Sigmoid colon (tissue), 7 donors: ENCODE results near the gene GRB10. TPM values are rescaled to one million over a fixed set of nuclear protein-coding genes. Genes with fewer than 3 reads are reported as not detected.
"Not testable (repeated sequence)": the region's sequence is repeated elsewhere in the genome, so short reads cannot be mapped to it uniquely, and the experiment has no call there.

Source experiments
- DNase-seq: peaks from one replicate; pipeline ENCODE4 v3.0.0-alpha.2; 2019
- H3K27ac ChIP-seq, 4 donors: fragments of 200-600 bp; sonication (generic); one replicate each; pipeline ENCODE4 v1.5.1; 2016 to 2019; ENCODE audit warnings: mild to moderate bottlenecking in 1 of 4
- H3K27me3 ChIP-seq, 3 donors: fragments of 200-600 bp; sonication (generic); one replicate each; pipeline ENCODE4 v1.5.1; 2019; ENCODE audit warnings: mild to moderate bottlenecking in 1 of 3
- H3K36me3 ChIP-seq, 4 donors: fragments of 200-600 bp; sonication (generic); one replicate each; pipeline ENCODE4 v1.5.1; 2016 to 2019
- H3K4me1 ChIP-seq, 4 donors: fragments of 200-600 bp; sonication (generic); one replicate each; pipeline ENCODE4 v1.5.1; 2017 to 2019
- H3K4me3 ChIP-seq, 4 donors: fragments of 200-600 bp; sonication (generic); one replicate each; pipeline ENCODE4 v1.5.1; 2017 to 2019; ENCODE audit warnings: mild to moderate bottlenecking in 2 of 4, moderate library complexity in 1 of 4
- H3K9me3 ChIP-seq, 4 donors: fragments of 200-600 bp in 3 of 4; sonication (generic) in 3 of 4; one replicate each; pipeline versions ENCODE4 v1.5.1 to v1.6.1; 2013 to 2019
- CTCF ChIP-seq, 4 experiments: fragments of 450-650 bp in 3 of 4; fragments of 200-600 bp in 1 of 4; IDR thresholded peaks; one replicate each; pipeline ENCODE4 v1.5.1; 2016 to 2019; ENCODE audit warnings: antibody characterized with exemption in 4 of 4, mild to moderate bottlenecking in 3 of 4, moderate library complexity in 2 of 4
- EP300 ChIP-seq, 4 donors: sonication (generic); formaldehyde crosslinking; IDR thresholded peaks; one replicate each; pipeline ENCODE4 v1.6.1; 2017; ENCODE audit warnings: antibody characterized with exemption in 4 of 4
- POLR2A ChIP-seq, 2 donors: fragments of 450-650 bp; IDR thresholded peaks; one replicate each; pipeline ENCODE4 v1.6.1; 2016; ENCODE audit warnings: antibody characterized with exemption in 2 of 2, mild to moderate bottlenecking in 2 of 2, moderate library complexity in 2 of 2
- POLR2AphosphoS5 ChIP-seq, 4 donors: sonication (generic); formaldehyde crosslinking; IDR thresholded peaks; one replicate each; pipeline ENCODE4 v1.6.1; 2017; ENCODE audit warnings: antibody characterized with exemption in 4 of 4
- WGBS, 2 donors: extraction: QIAGEN DNeasy Blood & Tissue Kit; methylation state at CpG; one replicate each; pipeline ENCODE4 v1.1.7; 2013; 5-methylcytosine and 5-hydroxymethylcytosine counted together
- intact Hi-C: fragments of 100-400 bp; cut with DNase I; formaldehyde crosslinking; loops from one replicate; pipeline ENCODE4 v1.15.1; 2023
- polyA plus RNA-seq, 3 donors: library from polyadenylated mRNA; stranded (reverse); fragments of 200-250 nt; gene quantifications; one replicate each; pipeline ENCODE4 v1.2.3, GENCODE V29; 2013
- total RNA-seq, 4 donors: library from RNA; depleted of rRNA; stranded (reverse); fragments of >200 nt; gene quantifications; one replicate each; pipeline ENCODE4 v1.1.0, GENCODE V29; 2016
- donor health status: healthy with polysubstance abuse.
- donor health status: Bipolar disorder and iron deficiency.
- donor health status: healthy.

Gene GRB10
- total and polyA plus RNA-seq, 7 donors, result 2.1 to 83.6 (median 49.2) TPM

DNA sequence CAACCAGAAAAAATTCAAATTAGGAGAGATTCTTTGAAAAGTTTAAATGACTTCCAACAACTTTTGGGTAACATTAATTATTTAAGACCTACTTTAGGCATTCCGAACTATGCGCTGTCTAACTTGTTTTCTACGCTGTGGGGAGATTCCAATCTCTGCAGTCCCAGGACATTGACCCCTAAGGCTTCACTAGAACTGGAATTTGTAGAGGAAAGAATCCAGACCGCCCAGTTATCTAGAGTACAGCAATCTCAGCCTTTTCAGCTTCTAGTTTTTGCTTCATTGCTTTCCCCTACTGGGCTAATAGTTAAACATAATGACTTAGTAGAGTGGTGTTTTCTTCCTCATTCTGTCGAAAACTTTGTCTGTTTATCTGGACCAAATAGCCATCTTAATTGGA, 202.6 kb downstream of the GRB10 start:
- Histone ChIP-seq H3K27ac (no peak overlapping the region), H3K36me3 (no peaks in the 10 kb centered on the region), H3K4me3 (no peak overlapping the region), H3K27me3 (no peaks in the 10 kb centered on the region), H3K9me3 (peaks cover 0 to 5% (median 1%) of the 10 kb centered on the region in 4 donors), H3K4me1 (peaks cover 0 to 8% (median 7%) of the 10 kb centered on the region in 4 donors)
- intact Hi-C loops, result no loop called here
- TF ChIP-seq EP300 (IDR thresholded peaks at IDR 0.05), result no peak
- TF ChIP-seq CTCF (IDR thresholded peaks at IDR 0.05), result no peak
- TF ChIP-seq POLR2A (IDR thresholded peaks at IDR 0.05), result no peak
- TF ChIP-seq POLR2AphosphoS5 (IDR thresholded peaks at IDR 0.05), result no peak
- DNase-seq, result no peak
- WGBS, 2 donors, result 88 to 93% methylated on average over 5 of the region's 5 CpGs

DNA sequence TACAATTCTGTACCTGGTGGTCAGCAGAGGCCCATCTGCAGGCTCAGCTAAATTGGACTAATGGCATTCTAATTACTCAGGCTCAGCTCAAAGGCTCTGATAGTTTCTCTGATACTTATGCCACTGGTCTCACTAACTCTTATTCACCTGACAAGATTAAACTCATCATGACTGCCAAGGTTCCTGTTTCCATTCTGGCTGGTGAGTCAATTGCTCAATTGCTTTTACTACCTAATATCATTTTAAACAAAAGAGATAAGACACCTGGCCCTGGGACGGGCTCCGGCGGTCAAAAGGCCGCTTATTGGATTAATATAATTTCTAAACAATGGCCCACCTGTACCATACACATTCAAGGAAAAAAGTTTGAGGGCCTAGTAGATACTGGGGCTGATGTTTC, 204.6 kb downstream of the GRB10 start:
- H3K4me3 ChIP-seq, H3K36me3 ChIP-seq, H3K27ac ChIP-seq, H3K9me3 ChIP-seq, intact Hi-C loops, H3K27me3 ChIP-seq, DNase-seq, H3K4me1 ChIP-seq: not testable (repeated sequence)
- 80 to 90% methylated on average over 4 of the region's 4 CpGs for WGBS, 2 donors

GRCh38 chr7:50577569-50577968, 205.1 kb downstream of the GRB10 start:
- Histone ChIP-seq H3K4me1 (no peaks in the 10 kb centered on the region), H3K27me3 (no peaks in the 10 kb centered on the region), H3K4me3 (no peak overlapping the region), H3K27ac (no peak overlapping the region), H3K9me3 (no peaks in the 10 kb centered on the region), H3K36me3 (no peaks in the 10 kb centered on the region)
- intact Hi-C loops, result no loop called here
- TF ChIP-seq CTCF (IDR thresholded peaks at IDR 0.05), result no peak
- TF ChIP-seq EP300 (IDR thresholded peaks at IDR 0.05), result no peak
- TF ChIP-seq POLR2A (IDR thresholded peaks at IDR 0.05), result no peak
- TF ChIP-seq POLR2AphosphoS5 (IDR thresholded peaks at IDR 0.05), result no peak
- DNase-seq, result no peak
- 90 to 97% methylated on average over 10 of the region's 10 CpGs for whole genome bisulfite sequencing, 2 donors

DNA sequence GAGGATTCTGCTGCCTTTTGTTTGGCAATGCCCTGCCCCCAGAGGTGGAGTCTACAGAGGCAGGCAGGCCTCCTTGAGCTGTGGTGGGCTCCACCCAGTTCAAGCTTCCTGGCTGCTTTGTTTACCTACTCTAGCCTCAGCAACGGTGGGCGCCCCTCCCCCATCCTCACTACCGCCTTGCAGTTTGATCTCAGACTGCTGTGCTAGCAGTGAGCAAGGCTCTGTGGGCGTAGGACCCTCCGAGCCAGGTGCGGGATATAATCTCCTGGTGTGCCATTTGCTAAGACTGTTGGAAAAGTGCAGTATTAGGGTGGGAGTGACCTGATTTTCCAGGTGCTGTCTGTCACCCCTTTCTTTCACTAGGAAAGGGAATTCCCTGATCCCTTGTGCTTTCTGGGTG, 206.3 kb downstream of the GRB10 start:
- WGBS, 2 donors, result 75 to 77% methylated on average over 6 of the region's 6 CpGs
- DNase-seq, H3K4me1 ChIP-seq, H3K27me3 ChIP-seq, H3K9me3 ChIP-seq, H3K4me3 ChIP-seq, H3K36me3 ChIP-seq, H3K27ac ChIP-seq, intact Hi-C loops: not testable (repeated sequence)

- Histone ChIP-seq H3K36me3 (no peaks in the 10 kb centered on the region), H3K4me3 (no peak overlapping the region), H3K9me3 (no peaks in the 10 kb centered on the region), H3K4me1 (no peaks in the 10 kb centered on the region), H3K27ac (no peak overlapping the region), H3K27me3 (no peaks in the 10 kb centered on the region)
- TF ChIP-seq POLR2A (IDR thresholded peaks at IDR 0.05), result no peak
- TF ChIP-seq POLR2AphosphoS5 (IDR thresholded peaks at IDR 0.05), result no peak
- TF ChIP-seq EP300 (IDR thresholded peaks at IDR 0.05), result no peak
- no peak for TF ChIP-seq CTCF (IDR thresholded peaks at IDR 0.05)
- 85 to 92% methylated on average over 6 of the region's 6 CpGs for WGBS, 2 donors
- no peak for DNase-seq
- intact Hi-C loops, result no loop called here
Observed at GRCh38 chr7:50567715-50568261, 214.9 kb downstream of the GRB10 start.

- WGBS, 2 donors, result 55 to 67% methylated on average over 5 of the region's 5 CpGs
- Histone ChIP-seq H3K27ac (no peak overlapping the region), H3K4me1 (peaks cover 0 to under 1% (median 0%) of the 10 kb centered on the region in 4 donors), H3K4me3 (no peak overlapping the region), H3K27me3 (no peaks in the 10 kb centered on the region), H3K9me3 (no peaks in the 10 kb centered on the region), H3K36me3 (no peaks in the 10 kb centered on the region)
- intact Hi-C loops, result no loop called here
- TF ChIP-seq POLR2A (IDR thresholded peaks at IDR 0.05) (no peak), CTCF (IDR thresholded peaks at IDR 0.05) (no peak), POLR2AphosphoS5 (IDR thresholded peaks at IDR 0.05) (no peak), EP300 (IDR thresholded peaks at IDR 0.05) (no peak)
- DNase-seq, result no peak
Observed at GRCh38 chr7:50565977-50566376, 216.7 kb downstream of the GRB10 start.
